Immature natural killer cell (primary cell): ENCODE measurements around the gene PHACTR1. TPM values are rescaled to one million over a fixed set of nuclear protein-coding genes. Genes with fewer than 3 reads are reported as not detected.

Experiments
- DNase-seq, 3 donors: peaks; one replicate each; pipeline ENCODE4 v3.0.0; 2022; ENCODE audit warnings: mixed read lengths in 1 of 3
- H3K27ac Mint-ChIP-seq, 6 donors: one replicate each; pipeline ENCODE4 v1.8.0; 2020; ENCODE audit warnings: mixed read lengths in 6 of 6, mild to moderate bottlenecking in 5 of 6, inconsistent platforms in 4 of 6, moderate library complexity in 3 of 6
- H3K27me3 Mint-ChIP-seq, 3 donors: one replicate each; pipeline ENCODE4 v1.8.0; 2020 to 2021; ENCODE audit warnings: low read depth in 3 of 3, mild to moderate bottlenecking in 3 of 3, mixed read lengths in 3 of 3, moderate library complexity in 3 of 3, inconsistent platforms in 1 of 3
- H3K36me3 Mint-ChIP-seq, 3 donors: one replicate each; pipeline ENCODE4 v1.8.0; 2020; ENCODE audit warnings: mixed read lengths in 3 of 3, inconsistent platforms in 2 of 3, mild to moderate bottlenecking in 2 of 3
- H3K4me1 Mint-ChIP-seq, 2 donors: one replicate each; pipeline ENCODE4 v1.8.0; 2020; ENCODE audit warnings: inconsistent platforms in 2 of 2, mild to moderate bottlenecking in 2 of 2, mixed read lengths in 2 of 2, moderate library complexity in 1 of 2
- H3K4me3 Mint-ChIP-seq, 5 donors: one replicate each; pipeline ENCODE4 v1.8.0; 2020; ENCODE audit warnings: mild to moderate bottlenecking in 5 of 5, mixed read lengths in 5 of 5, inconsistent platforms in 3 of 5, moderate library complexity in 3 of 5
- H3K9me3 Mint-ChIP-seq, 6 donors: one replicate each; pipeline ENCODE4 v1.8.0; 2020; ENCODE audit warnings: mild to moderate bottlenecking in 6 of 6, mixed read lengths in 6 of 6, inconsistent platforms in 4 of 6, moderate library complexity in 3 of 6
- polyA plus RNA-seq, 3 donors: library from polyadenylated mRNA; unstranded; fragments of 300-500 nt; fragmentation: Illumina TruSeq; gene quantifications; one replicate each; pipeline ENCODE4 v1.2.3, GENCODE V29; 2021

PHACTR1 gene
- polyA plus RNA-seq, 3 donors from 2014 or later = 0.41 to 1.1 (median 0.43) TPM

DNA sequence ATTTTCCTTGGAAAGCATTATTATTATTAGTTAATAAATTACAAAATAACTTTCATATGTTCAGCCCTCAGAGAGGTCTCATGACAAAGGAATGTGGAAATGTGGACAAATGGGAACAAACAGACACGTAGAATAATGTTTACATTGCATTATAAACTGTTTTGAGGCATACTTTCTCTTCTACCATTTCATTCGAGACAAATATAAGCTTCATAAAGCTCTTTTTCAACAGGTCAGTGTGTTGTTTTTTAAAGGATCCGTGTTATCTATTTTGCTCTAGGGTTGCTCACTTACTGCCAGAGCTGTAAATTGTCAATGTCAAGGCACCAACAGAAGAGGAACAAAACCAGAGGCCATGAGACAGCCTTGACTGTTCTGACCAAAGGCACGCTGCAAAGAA, 256.8 kb downstream of the PHACTR1 start:
- no peak overlapping the region for H3K27ac Mint-ChIP-seq
- H3K9me3 Mint-ChIP-seq = peaks cover 0 to 2% (median 0%) of the 10 kb centered on the region in 6 donors
- no peak overlapping the region for H3K4me3 Mint-ChIP-seq
- no peak for DNase-seq
- no peaks in the 10 kb centered on the region for H3K36me3 Mint-ChIP-seq
- peaks cover 0 to 4% (median 4%) of the 10 kb centered on the region in 3 donors for H3K27me3 Mint-ChIP-seq
- no peaks in the 10 kb centered on the region for H3K4me1 Mint-ChIP-seq

- Mint-ChIP-seq H3K27me3 (peaks cover 0 to 4% (median 3%) of the 10 kb centered on the region in 3 donors), H3K4me3 (no peak overlapping the region), H3K9me3 (no peaks in the 10 kb centered on the region), H3K36me3 (no peaks in the 10 kb centered on the region), H3K4me1 (no peaks in the 10 kb centered on the region), H3K27ac (no peak overlapping the region)
- no peak for DNase-seq
Measured at GRCh38 chr6:12974551-12974950, 258.0 kb downstream of the PHACTR1 start.

DNA sequence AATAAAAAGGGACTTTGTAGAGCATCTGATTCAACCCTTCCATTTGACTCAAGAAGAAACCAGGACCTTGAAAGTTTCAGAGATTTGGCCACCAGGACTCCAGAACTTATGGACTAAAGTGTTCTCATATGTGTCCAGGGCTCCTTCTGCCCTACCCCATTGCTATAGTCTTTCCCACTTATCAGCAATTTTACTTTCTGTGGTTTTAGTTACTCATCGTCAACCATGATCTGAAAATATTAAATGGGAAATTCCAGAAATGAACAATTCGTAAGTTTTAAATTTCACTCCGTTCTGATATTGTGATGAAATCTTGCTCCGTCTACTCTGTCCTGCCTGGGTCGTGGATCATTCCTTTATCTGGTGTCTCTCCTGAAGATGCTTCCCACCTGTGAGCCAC, 259.8 kb downstream of the PHACTR1 start:
- DNase-seq = no peak
- Mint-ChIP-seq H3K27me3 (peaks cover 0 to 3% (median 0%) of the 10 kb centered on the region in 3 donors), H3K4me3 (no peak overlapping the region), H3K36me3 (no peaks in the 10 kb centered on the region), H3K4me1 (no peaks in the 10 kb centered on the region), H3K27ac (no peak overlapping the region), H3K9me3 (no peaks in the 10 kb centered on the region)

GRCh38 chr6:12977206-12977605, 260.6 kb downstream of the PHACTR1 start:
- H3K4me1 Mint-ChIP-seq = no peaks in the 10 kb centered on the region
- H3K36me3 Mint-ChIP-seq = no peaks in the 10 kb centered on the region
- no peaks in the 10 kb centered on the region for H3K9me3 Mint-ChIP-seq
- no peak overlapping the region for H3K27ac Mint-ChIP-seq
- peaks cover 0 to 3% (median 0%) of the 10 kb centered on the region in 3 donors for H3K27me3 Mint-ChIP-seq
- no peak overlapping the region for H3K4me3 Mint-ChIP-seq
- DNase-seq = no peak

GRCh38 chr6:12977806-12978205, 261.2 kb downstream of the PHACTR1 start:
- Mint-ChIP-seq H3K9me3 (no peaks in the 10 kb centered on the region), H3K36me3 (no peaks in the 10 kb centered on the region), H3K4me1 (no peaks in the 10 kb centered on the region), H3K4me3 (no peak overlapping the region), H3K27ac (no peak overlapping the region), H3K27me3 (peaks cover 0 to 3% (median 0%) of the 10 kb centered on the region in 3 donors)
- DNase-seq = no peak

DNA sequence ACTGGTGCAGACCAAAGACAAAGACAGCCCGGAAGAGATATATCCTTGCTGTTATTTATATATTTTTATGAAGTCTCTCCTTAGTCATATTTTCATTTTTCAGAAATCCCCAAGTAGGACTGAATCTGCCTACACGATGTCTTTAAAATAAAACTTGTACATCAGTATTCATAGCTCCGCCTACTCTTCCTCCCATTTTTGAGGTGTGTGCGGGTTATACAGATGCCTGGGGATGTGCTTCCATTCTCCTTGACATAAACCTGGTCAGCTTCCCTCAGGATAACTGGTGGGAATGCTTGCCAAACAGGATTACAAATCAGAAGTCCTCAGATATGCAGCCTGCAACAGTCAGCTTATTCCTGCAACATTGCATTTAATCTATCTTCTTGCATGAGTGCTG, 264.2 kb downstream of the PHACTR1 start:
- no peaks in the 10 kb centered on the region for H3K4me1 Mint-ChIP-seq
- H3K27me3 Mint-ChIP-seq = peaks cover 0 to 3% (median 0%) of the 10 kb centered on the region in 3 donors
- no peak overlapping the region for H3K27ac Mint-ChIP-seq
- H3K9me3 Mint-ChIP-seq = no peaks in the 10 kb centered on the region
- no peak overlapping the region for H3K4me3 Mint-ChIP-seq
- DNase-seq = no peak
- no peaks in the 10 kb centered on the region for H3K36me3 Mint-ChIP-seq

DNA sequence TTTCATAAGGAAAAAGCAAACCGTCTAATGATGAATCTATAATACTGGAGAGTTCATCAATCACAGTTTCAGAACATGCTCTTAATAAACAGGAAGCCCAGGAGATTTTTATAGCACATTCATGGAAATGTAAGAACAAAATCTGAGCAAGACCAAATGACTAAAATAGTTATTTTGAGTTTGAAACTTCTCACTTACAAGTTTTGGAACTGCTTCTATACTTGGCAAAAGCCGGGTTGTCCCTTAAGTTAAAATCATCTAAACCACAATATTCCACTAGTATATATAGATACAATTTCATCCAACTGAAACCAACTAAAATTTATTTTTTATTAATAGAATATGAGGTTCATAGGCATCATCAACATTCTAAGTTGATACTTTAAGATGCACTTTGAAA, 268.2 kb downstream of the PHACTR1 start:
- H3K36me3 Mint-ChIP-seq = no peaks in the 10 kb centered on the region
- H3K9me3 Mint-ChIP-seq = no peaks in the 10 kb centered on the region
- no peak overlapping the region for H3K27ac Mint-ChIP-seq
- H3K4me3 Mint-ChIP-seq = no peak overlapping the region
- peaks cover 0 to 2% (median 0%) of the 10 kb centered on the region in 3 donors for H3K27me3 Mint-ChIP-seq
- no peaks in the 10 kb centered on the region for H3K4me1 Mint-ChIP-seq
- DNase-seq = no peak

DNA sequence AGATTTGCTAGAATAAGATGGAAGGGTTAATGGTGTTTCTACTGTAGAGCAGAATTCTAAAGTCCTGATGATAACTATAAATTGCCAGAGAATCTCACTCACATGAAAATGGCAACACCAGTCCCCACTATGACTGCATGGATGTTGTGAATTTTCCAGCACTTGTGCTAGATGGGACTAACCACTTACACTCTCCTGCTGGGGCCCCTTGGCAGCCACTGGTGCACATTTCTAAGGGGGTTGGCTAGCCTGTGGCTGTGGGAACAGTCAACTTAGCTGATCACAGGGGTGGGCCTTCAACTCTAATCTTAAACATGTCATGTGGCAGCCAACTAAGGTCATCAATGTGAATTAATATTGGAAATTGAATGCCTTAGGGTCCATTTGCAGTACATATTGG, 271.2 kb downstream of the PHACTR1 start:
- Mint-ChIP-seq H3K27ac (no peak overlapping the region), H3K9me3 (no peaks in the 10 kb centered on the region), H3K36me3 (no peaks in the 10 kb centered on the region), H3K4me1 (no peaks in the 10 kb centered on the region), H3K27me3 (peaks cover 2% of the 10 kb centered on the region in 3 donors), H3K4me3 (no peak overlapping the region)
- no peak for DNase-seq

DNA sequence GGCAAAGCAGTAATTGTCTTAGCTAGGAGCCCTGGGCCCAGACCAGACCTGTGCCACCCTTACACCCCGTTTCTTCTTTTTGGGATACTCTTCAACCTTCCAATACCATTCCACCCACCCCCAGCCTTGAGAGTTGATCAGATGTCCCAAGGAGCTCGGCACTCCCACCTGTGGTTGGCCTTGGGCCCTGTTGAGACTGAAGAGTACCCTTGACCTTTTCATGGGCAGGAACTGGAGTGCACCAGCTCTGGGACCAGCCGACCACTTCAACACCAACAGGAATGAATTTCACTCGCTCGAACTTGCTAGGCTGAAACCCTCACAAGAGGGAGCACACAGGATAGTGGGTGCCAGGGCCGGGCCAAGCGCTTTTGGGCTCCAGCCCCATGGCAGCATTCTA, 273.6 kb downstream of the PHACTR1 start:
- H3K36me3 Mint-ChIP-seq = no peaks in the 10 kb centered on the region
- no peak for DNase-seq
- H3K9me3 Mint-ChIP-seq = peaks cover 0 to 6% (median 0%) of the 10 kb centered on the region in 6 donors
- no peaks in the 10 kb centered on the region for H3K4me1 Mint-ChIP-seq
- H3K4me3 Mint-ChIP-seq = no peak overlapping the region
- peaks cover 4 to 8% (median 4%) of the 10 kb centered on the region in 3 donors for H3K27me3 Mint-ChIP-seq
- no peak overlapping the region for H3K27ac Mint-ChIP-seq

DNA sequence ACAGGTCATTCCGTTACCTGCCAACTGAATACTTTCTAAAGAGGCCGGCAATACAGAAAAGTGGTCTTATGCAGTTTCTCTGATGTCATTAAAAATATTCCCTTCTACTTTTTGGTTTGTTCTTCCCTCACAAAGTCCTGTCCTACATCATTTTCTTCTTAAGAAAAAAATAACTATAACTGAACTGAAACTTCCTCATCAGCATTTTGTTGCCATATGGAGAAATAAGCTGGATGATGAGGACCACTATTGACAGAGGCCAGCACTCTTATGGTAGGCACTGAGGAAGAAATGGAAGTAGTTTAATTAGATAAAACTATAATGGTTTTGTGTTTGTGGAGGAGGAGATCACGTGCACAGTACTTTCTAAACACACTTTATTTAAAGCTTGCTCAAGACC, 274.9 kb downstream of the PHACTR1 start:
- DNase-seq = no peak
- Mint-ChIP-seq H3K4me3 (no peak overlapping the region), H3K27me3 (peaks cover 4 to 8% (median 4%) of the 10 kb centered on the region in 3 donors), H3K9me3 (peaks cover 0 to 6% (median 0%) of the 10 kb centered on the region in 6 donors), H3K4me1 (no peaks in the 10 kb centered on the region), H3K27ac (no peak overlapping the region), H3K36me3 (no peaks in the 10 kb centered on the region)

DNA sequence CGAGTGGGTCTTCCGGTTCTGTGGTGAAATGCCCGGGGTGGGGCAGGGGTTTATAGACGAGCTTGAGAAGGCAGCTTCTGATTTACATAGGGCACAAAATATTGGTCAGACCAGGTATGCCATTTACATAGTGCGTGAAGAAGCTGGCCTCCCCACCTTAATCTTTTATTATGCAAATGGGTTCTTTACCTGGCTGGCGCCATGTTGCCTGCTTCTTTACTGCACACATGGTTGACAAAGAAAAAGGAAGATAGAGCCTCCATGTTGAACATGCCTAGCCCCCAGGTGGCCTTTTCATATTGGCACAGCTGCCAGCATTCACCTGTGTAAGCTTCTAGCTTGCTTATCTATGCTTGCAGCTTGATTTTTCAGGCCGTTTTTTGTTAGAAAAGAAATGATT, 276.2 kb downstream of the PHACTR1 start:
- peaks cover 0 to 6% (median 0%) of the 10 kb centered on the region in 6 donors for H3K9me3 Mint-ChIP-seq
- peaks cover 2 to 8% (median 4%) of the 10 kb centered on the region in 3 donors for H3K27me3 Mint-ChIP-seq
- H3K4me3 Mint-ChIP-seq = no peak overlapping the region
- no peak overlapping the region for H3K27ac Mint-ChIP-seq
- no peak for DNase-seq
- no peaks in the 10 kb centered on the region for H3K36me3 Mint-ChIP-seq
- H3K4me1 Mint-ChIP-seq = no peaks in the 10 kb centered on the region

GRCh38 chr6:12993283-12993898, 276.8 kb downstream of the PHACTR1 start:
- peaks cover 0 to 6% (median 0%) of the 10 kb centered on the region in 6 donors for H3K9me3 Mint-ChIP-seq
- no peak for DNase-seq
- no peak overlapping the region for H3K4me3 Mint-ChIP-seq
- no peak overlapping the region for H3K27ac Mint-ChIP-seq
- H3K27me3 Mint-ChIP-seq = peaks cover 2 to 8% (median 4%) of the 10 kb centered on the region in 3 donors
- H3K4me1 Mint-ChIP-seq = no peaks in the 10 kb centered on the region
- H3K36me3 Mint-ChIP-seq = no peaks in the 10 kb centered on the region

DNA sequence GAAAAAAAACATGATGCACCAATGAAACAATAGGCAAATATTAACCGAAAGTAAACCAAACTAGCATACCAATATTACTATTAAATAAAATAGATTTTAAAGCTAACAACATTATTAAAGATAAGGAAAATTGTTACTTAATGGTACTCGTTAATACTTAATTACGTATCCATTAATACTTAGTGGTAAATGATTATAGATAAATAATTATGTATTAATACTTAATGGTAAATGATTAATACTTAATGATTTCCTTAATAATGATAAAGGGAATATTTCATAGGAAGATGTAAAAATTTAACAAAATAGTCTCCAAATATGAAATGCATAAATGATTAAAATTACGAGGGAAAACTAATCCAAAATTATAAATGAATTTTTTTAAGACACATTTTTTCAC, 278.9 kb downstream of the PHACTR1 start:
- Mint-ChIP-seq H3K4me1 (no peaks in the 10 kb centered on the region), H3K9me3 (peaks cover 0 to 6% (median 0%) of the 10 kb centered on the region in 6 donors), H3K4me3 (no peak overlapping the region), H3K36me3 (no peaks in the 10 kb centered on the region), H3K27me3 (peaks cover 2 to 11% (median 2%) of the 10 kb centered on the region in 3 donors), H3K27ac (no peak overlapping the region)
- DNase-seq = no peak

GRCh38 chr6:13000537-13000936, 284.0 kb downstream of the PHACTR1 start:
- Mint-ChIP-seq H3K4me1 (no peaks in the 10 kb centered on the region), H3K9me3 (no peaks in the 10 kb centered on the region), H3K27ac (no peak overlapping the region), H3K27me3 (peaks cover 0 to 4% (median 0%) of the 10 kb centered on the region in 3 donors), H3K4me3 (no peak overlapping the region), H3K36me3 (no peaks in the 10 kb centered on the region)
- no peak for DNase-seq

- no peaks in the 10 kb centered on the region for H3K9me3 Mint-ChIP-seq
- no peak overlapping the region for H3K4me3 Mint-ChIP-seq
- H3K4me1 Mint-ChIP-seq = no peaks in the 10 kb centered on the region
- H3K27ac Mint-ChIP-seq = no peak overlapping the region
- H3K36me3 Mint-ChIP-seq = no peaks in the 10 kb centered on the region
- no peak for DNase-seq
- peaks cover 0 to 4% (median 0%) of the 10 kb centered on the region in 3 donors for H3K27me3 Mint-ChIP-seq
Measured at GRCh38 chr6:13001927-13002326, 285.4 kb downstream of the PHACTR1 start.
